AG08396 (cell line): ENCODE measurements around the gene KIAA1549.
"Not testable (repeated sequence)": the region's sequence is repeated elsewhere in the genome, so short reads cannot be mapped to it uniquely, and the experiment has no call there.

Experiments used
- DNase-seq: peaks from one replicate; pipeline ENCODE4 v3.0.0; 2012; ENCODE audit warnings: low spot score, mixed read lengths

The KIAA1549 gene

GRCh38 chr7:138981332-138982203 lies at the start of gene KIAA1549:
TSS of gene KIAA1549 (minus strand) at chr7:138981389. CDS start at chr7:138981269, 120 bp downstream.
- DNase-seq, result peak; percentile 95

- DNase-seq, result no peak
Observed at GRCh38 chr7:139029353-139029752, 48.2 kb upstream of the KIAA1549 start.

- DNase-seq, result no peak
Observed at GRCh38 chr7:139026551-139026950, 45.4 kb upstream of the KIAA1549 start.

GRCh38 chr7:139025861-139026260 lies 44.7 kb upstream of the KIAA1549 start:
- not testable (repeated sequence) for DNase-seq

GRCh38 chr7:139023076-139023475 lies 41.9 kb upstream of the KIAA1549 start:
- no peak for DNase-seq

GRCh38 chr7:139022286-139022685 lies 41.1 kb upstream of the KIAA1549 start:
- no peak for DNase-seq

GRCh38 chr7:139018910-139019309 lies 37.7 kb upstream of the KIAA1549 start:
- DNase-seq, result no peak

GRCh38 chr7:139016931-139017511 lies 35.8 kb upstream of the KIAA1549 start:
- DNase-seq, result peak; percentile 78

GRCh38 chr7:139011373-139011772 lies 30.2 kb upstream of the KIAA1549 start:
- no peak for DNase-seq

- DNase-seq, result no peak
Observed at GRCh38 chr7:139004321-139005090, 23.3 kb upstream of the KIAA1549 start.

- no peak for DNase-seq
Observed at GRCh38 chr7:138999414-138999813, 18.2 kb upstream of the KIAA1549 start.

GRCh38 chr7:138992052-138992531 lies 10.9 kb upstream of the KIAA1549 start:
- peak; percentile 55 for DNase-seq

GRCh38 chr7:138987686-138988085 lies 6.5 kb upstream of the KIAA1549 start:
- DNase-seq, result no peak

- no peak for DNase-seq
Observed at GRCh38 chr7:138982204-138982623, 1.0 kb upstream of the KIAA1549 start.

GRCh38 chr7:138980563-138981291 lies 462 bp downstream of the KIAA1549 start:
- no peak for DNase-seq

GRCh38 chr7:138979988-138980562 lies 1.1 kb downstream of the KIAA1549 start:
- no peak for DNase-seq

GRCh38 chr7:138979226-138979979 lies 1.8 kb downstream of the KIAA1549 start:
- DNase-seq, result peak; percentile 37

GRCh38 chr7:138978541-138979184 lies 2.5 kb downstream of the KIAA1549 start:
- DNase-seq, result no peak

GRCh38 chr7:138976161-138976560 lies 5.0 kb downstream of the KIAA1549 start:
- DNase-seq, result not testable (repeated sequence)
